GM19025 (cell line): ENCODE results near the gene USP31.

Experiments
- ATAC-seq: cut with Tn5 transposase; IDR thresholded peaks from one replicate; pipeline ENCODE4 v1.9.1; 2021; ENCODE audit warnings: mild to moderate bottlenecking, low read depth, moderate library complexity; ENCODE audit not compliant: unreplicated experiment

USP31 gene

DNA sequence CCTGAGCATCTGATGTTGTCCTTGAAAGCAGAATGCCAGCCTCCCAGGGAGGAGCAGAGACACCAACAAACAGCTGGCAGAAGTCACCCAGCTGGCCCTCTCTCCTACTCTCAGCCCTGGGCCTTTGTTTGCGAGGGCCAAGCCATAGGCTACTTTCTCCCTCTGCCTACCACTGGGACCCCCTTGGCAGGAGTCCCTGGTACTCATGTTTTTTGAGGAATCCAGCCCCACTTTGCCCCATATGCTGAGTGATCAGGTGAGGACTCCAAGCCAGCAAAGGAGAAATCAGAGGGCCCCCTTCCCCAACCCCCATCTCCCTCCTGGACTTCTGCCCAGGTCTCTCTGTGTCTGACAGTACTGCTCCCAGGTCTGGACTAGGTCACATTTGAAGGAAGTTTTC, 121.9 kb downstream of the USP31 start:
- no peak for ATAC-seq

DNA sequence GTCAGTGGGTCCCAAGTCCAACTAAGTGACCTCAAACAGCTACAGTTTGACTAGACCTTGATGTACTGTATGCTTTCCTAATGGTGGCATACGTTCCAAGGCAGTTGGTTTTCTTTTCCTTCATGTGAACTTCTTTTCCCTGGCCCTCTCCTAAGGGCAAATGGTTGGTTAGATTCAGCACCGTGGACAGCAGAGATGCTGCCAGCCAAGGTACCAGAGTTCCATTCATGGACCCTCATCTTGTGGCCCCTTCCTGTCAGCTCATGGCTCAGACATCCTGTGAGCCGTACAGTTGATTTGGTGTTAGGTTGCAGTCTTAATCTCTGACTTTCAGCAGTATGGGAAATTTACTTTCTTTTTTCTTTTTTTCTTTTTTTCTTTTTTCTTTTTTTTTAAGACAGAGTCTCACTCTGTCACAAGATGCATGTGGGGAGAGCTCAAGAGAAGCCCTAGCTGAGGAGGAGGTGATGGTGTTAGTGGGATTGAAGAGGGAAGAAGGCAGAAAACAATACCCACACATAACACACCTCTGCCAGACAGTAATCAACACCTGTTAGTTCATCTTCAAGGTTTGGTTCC, 122.4 kb downstream of the USP31 start:
- ATAC-seq: no peak

DNA sequence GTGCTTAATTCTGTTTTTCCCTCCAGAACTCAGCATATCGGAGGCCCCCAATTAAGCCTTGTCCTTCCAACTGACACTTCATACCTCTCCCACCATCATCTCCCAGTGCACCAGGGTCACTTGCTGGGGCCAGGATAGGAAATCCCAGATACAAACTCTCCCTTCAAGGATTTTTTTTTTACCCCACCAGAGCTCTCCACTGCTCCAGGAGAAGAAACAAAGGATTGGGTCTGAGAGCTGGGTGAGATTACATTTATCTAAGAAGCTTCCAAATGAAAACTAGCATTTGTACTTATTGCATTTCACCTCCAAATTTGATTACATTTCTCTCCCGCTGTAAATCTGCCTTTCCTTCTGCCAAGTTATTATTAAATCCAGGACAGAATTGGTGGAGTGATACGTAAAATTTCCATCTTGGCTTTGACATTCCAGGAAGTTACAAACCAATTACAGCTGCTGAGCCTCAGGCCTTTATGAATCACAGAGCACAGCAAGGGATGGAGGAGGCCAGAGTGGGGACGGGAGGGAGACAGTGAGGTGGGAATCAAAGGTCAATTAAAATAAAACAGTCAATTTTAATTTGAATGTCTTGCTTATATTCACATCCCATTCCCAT, 123.5 kb downstream of the USP31 start:
- no peak for ATAC-seq

GRCh38 chr16:23024044-23024443, 125.2 kb downstream of the USP31 start:
- ATAC-seq: no peak

- ATAC-seq: no peak
Observed at GRCh38 chr16:23020084-23020483, 129.2 kb downstream of the USP31 start.

DNA sequence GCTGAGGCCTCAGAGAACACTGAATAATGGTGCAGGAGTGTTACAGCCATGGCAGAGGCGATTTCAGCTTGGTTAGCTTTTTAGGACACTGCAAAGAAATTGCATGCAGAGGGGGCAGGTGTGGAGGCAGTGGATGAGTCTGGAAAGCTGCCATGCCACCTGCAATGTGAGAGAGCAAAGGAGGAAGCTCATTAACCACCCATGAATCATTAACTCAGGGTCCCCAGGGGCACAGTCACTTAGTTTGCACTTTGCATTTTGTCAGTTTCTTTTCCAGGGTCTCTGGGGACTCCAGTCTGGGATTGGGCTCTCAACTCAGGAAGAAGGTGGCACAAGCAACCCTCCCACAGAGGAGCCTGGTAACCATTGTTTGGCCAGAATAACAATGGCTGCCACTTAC, 132.9 kb downstream of the USP31 start:
- ATAC-seq: no peak

GRCh38 chr16:23015580-23015979, 133.7 kb downstream of the USP31 start:
- no peak for ATAC-seq

DNA sequence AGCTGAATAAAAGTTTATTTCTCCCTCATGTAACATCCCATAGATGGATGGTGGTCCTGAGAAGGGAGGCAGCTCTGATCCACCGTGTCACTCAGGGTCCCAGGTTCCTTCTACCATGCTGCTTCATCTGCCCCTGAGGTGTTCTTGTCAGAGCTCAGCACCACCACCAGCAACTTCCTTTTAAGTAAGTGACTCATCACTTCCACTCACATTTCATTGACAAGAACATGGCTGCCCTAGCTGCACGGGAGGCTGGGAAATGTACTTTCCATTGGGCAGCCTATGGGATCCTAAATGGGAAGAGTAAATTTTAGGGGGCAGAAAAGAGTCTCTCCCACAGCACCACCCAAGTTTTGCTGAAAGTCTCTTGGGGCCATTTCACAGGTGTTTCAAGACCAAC, 134.7 kb downstream of the USP31 start:
- ATAC-seq: no peak
